Caki2 (cell line): ENCODE measurements around the gene DNAH8. TPM values are rescaled to one million over a fixed set of nuclear protein-coding genes. Genes with fewer than 3 reads are reported as not detected.

Source experiments
- DNase-seq: peaks from one replicate; pipeline ENCODE4 v3.0.0-alpha.2; 2015; ENCODE audit warnings: low read depth
- in situ Hi-C: cut with HindIII; loops from 2 replicates; pipeline ENCODE4 v1.10.0; 2016; ENCODE audit warnings: low sequenced_read_pairs, low pct_unique_long_range_greater_than_20kb, mixed read lengths
- total RNA-seq: library from RNA; depleted of rRNA; stranded (reverse); fragments of >200 nt; shearing (Covaris generic); gene quantifications from 2 replicates; pipeline ENCODE4 v1.2.3, GENCODE V29; 2014; ENCODE audit warnings: low replicate concordance

The DNAH8 gene
- total RNA-seq, 1 experiment from 2014 or later: not detected

- no peak for DNase-seq
- in situ Hi-C loops: no loop called here
Observed at GRCh38 chr6:39009476-39009875, 294.4 kb downstream of the DNAH8 start.

GRCh38 chr6:39016839-39017546 lies 301.9 kb downstream of the DNAH8 start:
- no peak for DNase-seq
- in situ Hi-C loops: no loop called here

- in situ Hi-C loops: no loop called here
- DNase-seq: no peak
Observed at GRCh38 chr6:39017547-39017880, 302.4 kb downstream of the DNAH8 start.

GRCh38 chr6:39018103-39018502 lies 303.0 kb downstream of the DNAH8 start:
- in situ Hi-C loops: no loop called here
- no peak for DNase-seq

GRCh38 chr6:39020136-39020535 lies 305.0 kb downstream of the DNAH8 start:
- no peak for DNase-seq
- in situ Hi-C loops: no loop called here

GRCh38 chr6:39021041-39021440 lies 305.9 kb downstream of the DNAH8 start:
- in situ Hi-C loops: no loop called here

GRCh38 chr6:39021779-39022178 lies 306.7 kb downstream of the DNAH8 start:
- in situ Hi-C loops: no loop called here
- DNase-seq: no peak

More at GRCh38 chr6:39021041-39021440, 305.9 kb downstream of the DNAH8 start:
- no peak for DNase-seq

- DNase-seq: no peak
- in situ Hi-C loops: no loop called here
Observed at GRCh38 chr6:39026175-39026574, 311.1 kb downstream of the DNAH8 start.

GRCh38 chr6:39029156-39030011 lies 314.3 kb downstream of the DNAH8 start:
- DNase-seq: no peak
- in situ Hi-C loops: no loop called here

- in situ Hi-C loops: no loop called here
- DNase-seq: no peak
Observed at GRCh38 chr6:39035681-39036080, 320.6 kb downstream of the DNAH8 start.

- DNase-seq: no peak
- in situ Hi-C loops: no loop called here
Observed at GRCh38 chr6:39037082-39037508, 322.0 kb downstream of the DNAH8 start.

- DNase-seq: no peak
- in situ Hi-C loops: no loop called here
Observed at GRCh38 chr6:39037707-39038106, 322.6 kb downstream of the DNAH8 start.

GRCh38 chr6:39040080-39040673 lies 325.1 kb downstream of the DNAH8 start:
- in situ Hi-C loops: no loop called here
- DNase-seq: no peak

- no peak for DNase-seq
- in situ Hi-C loops: no loop called here
Observed at GRCh38 chr6:39041072-39041471, 326.0 kb downstream of the DNAH8 start.

- in situ Hi-C loops: no loop called here
Observed at GRCh38 chr6:39043776-39044175, 328.7 kb downstream of the DNAH8 start.

GRCh38 chr6:39044181-39044580 lies 329.1 kb downstream of the DNAH8 start:
- in situ Hi-C loops: no loop called here
- DNase-seq: no peak

More at GRCh38 chr6:39043776-39044175, 328.7 kb downstream of the DNAH8 start:
- no peak for DNase-seq

- DNase-seq: no peak
- in situ Hi-C loops: no loop called here
Observed at GRCh38 chr6:39047434-39048327, 332.6 kb downstream of the DNAH8 start.
